ENCODE measurements around the gene NAV2. TPM values are rescaled to one million over a fixed set of nuclear protein-coding genes. Genes with fewer than 3 reads are reported as not detected.

Gene NAV2
- total RNA-seq, 1 experiment from 2014 or later, result 2.1 TPM

GRCh38 chr11:19721176-19721575 lies 8.5 kb downstream of the NAV2 start:
- no peak for DNase-seq (ENCODE audit: low read depth, low spot score)
- Histone ChIP-seq H3K9ac (ENCODE audit: low read length) (no peak overlapping the region), H3K27ac (ENCODE audit: low read depth, low read length) (no peak overlapping the region), H3K9me2 (ENCODE audit: insufficient read depth) (no peaks in the 10 kb centered on the region), H3K36me3 (ENCODE audit: control insufficient read depth in 1 of 2, insufficient read depth in 2 of 2, low read length in 2 of 2) (no peaks in the 10 kb centered on the region), H4K20me1 (ENCODE audit: insufficient read depth) (no peaks in the 10 kb centered on the region), H3K4me3 (replicated peaks in 1 of 2; ENCODE audit: low read depth in 1 of 2, low read length in 2 of 2) (no peak overlapping the region), H3K4me2 (ENCODE audit: low read length) (no peak overlapping the region), H3K79me2 (ENCODE audit: insufficient read depth, low read length) (no peaks in the 10 kb centered on the region), H3K4me1 (ENCODE audit: control insufficient read depth in 1 of 2, insufficient read depth in 2 of 2, low read length in 2 of 2) (peaks cover 27 to 39% of the 10 kb centered on the region in 2 experiments), H2AFZ (ENCODE audit: low read depth, low read length, poor library complexity, severe bottlenecking) (no peak overlapping the region), H3K9me3 (ENCODE audit: control insufficient read depth in 1 of 2, insufficient read depth in 1 of 2, low read depth in 1 of 2, low read length in 2 of 2) (no peaks in the 10 kb centered on the region), H3K27me3 (ENCODE audit: insufficient read depth, low read length) (no peaks in the 10 kb centered on the region)
- ChIA-PET CTCF (no interaction called here), RAD21 (ENCODE audit: low non-redundant PET in 1 of 2, low total read pairs in 2 of 2, uncharacterized antibody in 2 of 2, unreplicated experiment in 2 of 2) (no interaction called here), POLR2A (no interaction called here)
- no TSS peak for BruUV-seq (replicated peaks)
- no peak for TF ChIP-seq ZNF274 (IDR thresholded peaks at IDR 0.05; ENCODE audit: low read depth, low read length)
- TF ChIP-seq POLR2A (IDR thresholded peaks at IDR 0.05; ENCODE audit: borderline replicate concordance, extremely low read depth, insufficient read depth, insufficient read length), result no peak
- TF ChIP-seq TCF7L2 (IDR thresholded peaks at IDR 0.05; ENCODE audit: borderline replicate concordance, extremely low read depth, insufficient read depth, insufficient read length), result no peak
- TF ChIP-seq CEBPB (IDR thresholded peaks at IDR 0.05; ENCODE audit: low read depth), result no peak
- TF ChIP-seq POLR2AphosphoS5 (IDR thresholded peaks at IDR 0.05; ENCODE audit: low read depth, low read length), result no peak
- TF ChIP-seq SIN3A (IDR thresholded peaks at IDR 0.05; ENCODE audit: low read depth), result no peak
- TF ChIP-seq REST (IDR thresholded peaks at IDR 0.05; ENCODE audit: low read depth), result no peak
- ATAC-seq, result no peak
- intact Hi-C loops (cut with micrococcal nuclease), result no loop called here

All from HCT116 (cell line).